MV-4-11 (cell line): ENCODE results near the gene CHMP6.

Experiments
- DNase-seq: peaks from one replicate; lab custom pipeline; 2025; lab: John Stamatoyannopoulos, UW

Gene CHMP6

GRCh38 chr17:80991645-80992076, at the start of gene CHMP6:
Gene CHMP6 (plus strand): TSS chr17:80991841. CDS start chr17:80991919, 78 bp downstream.
- peak; percentile 36 for DNase-seq

GRCh38 chr17:80942423-80943345, 49.0 kb upstream of the CHMP6 start:
- no peak for DNase-seq

- DNase-seq = no peak
Observed at GRCh38 chr17:80943346-80944145, 48.1 kb upstream of the CHMP6 start.

GRCh38 chr17:80944326-80944725, 47.3 kb upstream of the CHMP6 start:
- no peak for DNase-seq

GRCh38 chr17:80945736-80946135, 45.9 kb upstream of the CHMP6 start:
- DNase-seq = no peak

GRCh38 chr17:80946449-80946848, 45.2 kb upstream of the CHMP6 start:
- no peak for DNase-seq

GRCh38 chr17:80947200-80947940, 44.3 kb upstream of the CHMP6 start:
- no peak for DNase-seq

- DNase-seq = no peak
Observed at GRCh38 chr17:80948019-80948975, 43.3 kb upstream of the CHMP6 start.

- DNase-seq = no peak
Observed at GRCh38 chr17:80948976-80949450, 42.6 kb upstream of the CHMP6 start.

GRCh38 chr17:80949451-80950421, 41.9 kb upstream of the CHMP6 start:
- DNase-seq = no peak

- DNase-seq = no peak
Observed at GRCh38 chr17:80950466-80951120, 41.0 kb upstream of the CHMP6 start.

GRCh38 chr17:80951121-80952090, 40.2 kb upstream of the CHMP6 start:
- no peak for DNase-seq

- DNase-seq = no peak
Observed at GRCh38 chr17:80952291-80952690, 39.4 kb upstream of the CHMP6 start.

- peak; percentile 23 for DNase-seq
Observed at GRCh38 chr17:80953471-80954315, 37.9 kb upstream of the CHMP6 start.

GRCh38 chr17:80955078-80955477, 36.6 kb upstream of the CHMP6 start:
- no peak for DNase-seq

- no peak for DNase-seq
Observed at GRCh38 chr17:80955671-80956280, 35.9 kb upstream of the CHMP6 start.
